SKM-1 (cell line): ENCODE measurements around the gene UGT3A1.
"Not testable (repeated sequence)": the region's sequence is repeated elsewhere in the genome, so short reads cannot be mapped to it uniquely, and the experiment has no call there.

Source experiments
- DNase-seq: peaks from one replicate; lab custom pipeline; 2025; ENCODE audit not compliant: unreplicated experiment; lab: John Stamatoyannopoulos, UW

UGT3A1 gene, protein sequence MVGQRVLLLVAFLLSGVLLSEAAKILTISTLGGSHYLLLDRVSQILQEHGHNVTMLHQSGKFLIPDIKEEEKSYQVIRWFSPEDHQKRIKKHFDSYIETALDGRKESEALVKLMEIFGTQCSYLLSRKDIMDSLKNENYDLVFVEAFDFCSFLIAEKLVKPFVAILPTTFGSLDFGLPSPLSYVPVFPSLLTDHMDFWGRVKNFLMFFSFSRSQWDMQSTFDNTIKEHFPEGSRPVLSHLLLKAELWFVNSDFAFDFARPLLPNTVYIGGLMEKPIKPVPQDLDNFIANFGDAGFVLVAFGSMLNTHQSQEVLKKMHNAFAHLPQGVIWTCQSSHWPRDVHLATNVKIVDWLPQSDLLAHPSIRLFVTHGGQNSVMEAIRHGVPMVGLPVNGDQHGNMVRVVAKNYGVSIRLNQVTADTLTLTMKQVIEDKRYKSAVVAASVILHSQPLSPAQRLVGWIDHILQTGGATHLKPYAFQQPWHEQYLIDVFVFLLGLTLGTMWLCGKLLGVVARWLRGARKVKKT

DNA sequence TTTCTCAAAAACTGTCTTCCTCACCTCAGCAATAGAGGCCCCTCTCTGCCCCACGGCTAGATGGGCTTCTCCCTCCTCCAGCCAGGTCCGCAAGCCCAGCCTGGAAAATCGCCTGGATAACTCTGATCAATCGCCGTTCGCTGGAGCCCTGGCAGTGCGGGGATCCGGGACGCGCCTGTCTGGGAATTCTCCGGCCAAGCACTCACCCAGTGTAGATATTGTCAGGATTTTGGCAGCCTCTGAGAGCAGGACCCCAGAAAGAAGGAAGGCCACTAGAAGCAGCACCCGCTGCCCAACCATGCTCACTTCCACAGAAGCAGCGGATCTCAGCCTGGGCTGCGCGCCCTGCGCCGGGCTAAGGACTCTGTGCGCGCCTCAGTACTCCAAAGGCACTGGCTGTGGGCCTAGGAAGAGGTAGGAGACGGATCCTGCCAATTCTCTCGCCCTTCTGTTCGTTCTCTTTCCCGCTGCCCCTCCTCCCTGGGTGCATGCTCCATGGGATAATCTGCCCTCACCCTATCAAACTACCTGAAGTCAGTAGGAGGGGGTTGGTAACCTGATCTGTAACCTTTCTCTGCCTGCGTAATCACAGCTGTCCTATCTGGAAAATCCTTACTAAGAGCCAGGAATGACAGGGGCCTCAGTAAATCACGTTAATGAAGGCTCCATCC is at the start of gene UGT3A1:
Gene UGT3A1 (minus strand): TSS at position 450 of the 671 bp plus-strand sequence. CDS start 150 bp downstream, at position 300.
- DNase-seq = no peak

DNA sequence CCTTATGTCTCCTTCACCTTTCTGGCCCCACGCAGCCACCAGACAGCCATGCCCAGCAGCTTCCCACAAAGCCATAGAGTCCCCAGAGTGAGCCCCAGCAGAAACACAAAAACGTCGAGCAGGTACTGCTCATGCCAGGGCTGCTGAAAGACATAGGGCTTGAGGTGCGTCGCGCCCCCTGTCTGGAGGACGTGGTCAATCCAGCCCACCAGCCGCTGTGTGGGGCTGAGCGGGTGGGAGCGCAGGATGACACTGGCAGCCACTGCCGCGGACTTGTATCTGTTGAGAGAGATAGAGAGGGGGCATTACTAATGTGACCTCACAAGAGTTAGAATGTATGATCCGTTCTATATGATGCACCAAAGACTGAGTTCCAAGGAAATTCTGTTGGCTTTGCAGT is 44.5 kb upstream of the UGT3A1 start:
- no peak for DNase-seq

DNA sequence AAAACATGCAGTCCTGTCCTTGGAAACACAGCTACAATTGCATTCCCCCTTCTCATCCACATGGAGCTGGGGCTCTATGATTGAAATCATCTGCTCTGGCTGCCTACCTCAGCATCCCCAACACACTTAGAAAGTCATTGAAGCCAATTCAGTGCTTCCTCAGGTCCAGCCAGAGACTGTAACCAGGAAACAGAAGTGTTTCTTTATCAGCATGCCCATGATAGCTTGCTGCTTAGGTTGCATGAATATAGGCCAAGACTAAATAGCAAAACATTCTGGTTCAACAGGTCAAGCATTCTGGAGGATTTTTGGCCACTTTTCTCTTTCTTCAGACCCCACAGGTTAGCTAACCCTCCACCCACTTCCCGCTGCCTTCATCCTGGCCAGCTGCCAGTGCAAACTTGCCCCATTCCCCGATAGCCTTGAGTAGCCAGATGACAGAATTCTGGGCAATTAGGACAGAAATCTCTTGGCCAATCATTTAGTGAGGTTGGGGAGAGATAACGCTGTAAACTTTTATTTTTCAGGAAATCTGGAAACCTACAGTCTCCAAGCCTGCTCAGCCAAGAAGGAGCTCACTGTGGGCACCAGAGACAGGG is 43.4 kb upstream of the UGT3A1 start:
- not testable (repeated sequence) for DNase-seq

DNA sequence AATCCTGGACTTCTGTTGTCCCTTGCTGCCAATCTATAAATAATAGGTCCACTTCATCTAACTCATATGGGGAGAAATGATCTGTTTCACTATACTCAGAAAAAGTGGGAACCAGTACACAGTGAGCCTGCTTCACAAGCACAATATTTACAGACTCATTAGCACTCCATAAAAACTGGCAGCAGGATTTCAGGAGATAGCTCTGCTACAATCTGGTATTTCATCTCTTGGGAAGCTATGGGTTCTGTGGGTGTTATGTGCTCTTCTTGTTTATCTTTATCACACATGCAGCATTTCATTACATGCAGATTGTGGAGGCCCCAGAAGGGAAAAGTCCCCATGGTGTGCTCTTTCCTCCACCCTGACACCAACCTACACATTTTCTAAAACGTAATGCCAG is 42.3 kb upstream of the UGT3A1 start:
- no peak for DNase-seq

DNA sequence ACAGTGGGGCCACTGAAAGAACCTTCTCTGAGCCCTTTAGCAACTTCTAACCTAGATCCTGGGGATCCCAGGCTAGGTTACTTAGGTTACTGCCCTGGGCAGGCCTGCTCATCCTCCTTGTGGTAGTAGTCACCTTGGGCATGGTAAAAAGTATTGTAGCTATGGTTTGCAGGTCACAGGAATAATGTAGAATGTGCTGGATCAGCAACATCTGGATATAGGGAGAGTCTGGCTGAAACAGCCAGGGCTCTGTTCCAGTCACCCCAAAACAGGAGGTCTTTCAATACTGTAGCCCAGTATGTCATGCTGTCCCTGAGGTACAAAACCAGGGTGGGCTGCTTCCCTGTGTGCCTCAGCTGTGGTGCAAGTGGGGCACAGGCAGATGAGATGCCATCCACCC is 41.9 kb upstream of the UGT3A1 start:
- no peak for DNase-seq

DNA sequence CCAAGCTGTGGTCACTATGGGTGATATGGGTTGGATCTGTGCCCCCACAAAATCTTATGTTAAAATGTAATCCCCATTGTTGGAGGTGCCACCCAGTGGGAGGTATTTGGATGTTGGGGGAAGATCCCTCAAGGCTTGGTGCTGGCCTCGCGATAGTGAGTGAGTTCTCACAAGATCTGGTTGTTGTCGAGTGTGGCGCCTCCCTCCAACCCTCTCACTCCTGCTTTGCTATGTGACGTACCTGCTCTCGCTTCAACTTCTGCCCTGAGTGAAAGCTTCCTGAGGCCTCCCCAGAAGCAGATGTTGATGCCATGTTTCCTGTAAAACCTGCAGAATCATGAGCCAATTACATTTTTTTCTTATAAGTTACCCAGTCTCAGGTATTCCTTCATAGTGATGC is 40.0 kb upstream of the UGT3A1 start:
- DNase-seq = no peak

DNA sequence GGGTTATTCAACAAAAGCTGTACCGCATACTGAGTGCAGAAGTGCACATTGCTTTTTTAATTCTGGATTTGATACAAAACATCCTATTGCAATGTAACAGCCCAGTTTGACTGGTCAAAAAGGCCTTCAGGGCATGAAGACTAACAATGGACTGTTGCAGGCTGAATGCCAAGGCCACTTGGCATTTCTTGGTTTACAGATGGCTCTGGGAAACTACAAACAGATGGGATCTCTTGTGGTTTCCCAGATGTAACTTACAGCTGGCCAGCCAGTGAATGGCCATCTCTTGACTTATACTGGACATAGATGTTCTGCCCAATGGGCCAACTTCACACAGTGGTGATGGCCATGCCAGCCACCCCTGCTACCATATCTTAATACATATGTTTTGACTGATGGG is 38.7 kb upstream of the UGT3A1 start:
- no peak for DNase-seq

DNA sequence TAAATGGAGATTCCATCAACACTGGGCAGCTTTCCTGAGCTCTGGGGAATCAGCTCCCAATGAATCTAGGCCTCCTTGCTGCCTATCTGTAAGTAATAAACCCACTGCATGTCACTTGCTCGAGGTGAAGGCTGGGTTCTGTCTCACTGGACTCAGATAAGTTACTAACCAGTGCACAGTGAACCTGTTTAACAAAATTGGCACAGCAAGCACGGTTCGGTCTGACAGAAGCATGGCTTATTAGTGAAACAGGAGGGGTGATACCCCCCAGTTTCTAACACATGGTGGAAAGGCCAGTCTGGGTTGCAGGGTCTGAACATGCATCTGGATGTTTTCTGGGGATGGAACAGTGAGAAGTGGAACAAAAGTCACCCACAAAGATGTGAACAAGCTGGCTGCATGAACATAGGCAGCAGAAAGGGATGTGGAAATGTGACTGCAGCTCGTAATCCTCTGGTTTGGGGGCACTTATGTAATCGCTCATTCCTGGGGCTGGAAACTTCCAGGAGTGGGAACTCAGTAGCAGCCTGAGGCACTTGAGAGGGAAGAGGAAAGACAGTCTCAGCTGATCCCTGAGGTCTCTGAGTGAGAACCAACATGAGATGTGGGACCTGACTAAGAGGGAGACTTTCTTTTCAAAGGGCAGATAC is 37.8 kb upstream of the UGT3A1 start:
- DNase-seq = no peak

DNA sequence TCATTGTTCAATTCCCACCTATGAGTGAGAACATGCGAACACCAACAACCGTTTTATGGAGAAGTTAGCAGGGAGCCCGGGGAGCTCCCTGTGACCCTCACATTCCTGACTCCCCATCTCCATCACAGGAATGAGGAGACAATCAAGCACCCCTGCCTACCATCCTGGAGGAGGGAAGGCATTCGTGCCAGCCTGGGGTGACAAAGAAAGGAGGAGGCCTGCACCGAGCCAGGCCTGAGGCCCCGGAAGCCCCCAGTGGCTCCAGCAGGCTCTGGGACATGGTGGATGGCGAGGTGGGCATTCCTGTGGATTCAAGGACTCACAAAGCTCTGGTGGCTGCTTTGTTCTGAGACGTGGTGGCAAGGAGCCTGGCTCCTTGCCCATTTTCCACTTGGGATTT is 36.5 kb upstream of the UGT3A1 start:
- DNase-seq = no peak

DNA sequence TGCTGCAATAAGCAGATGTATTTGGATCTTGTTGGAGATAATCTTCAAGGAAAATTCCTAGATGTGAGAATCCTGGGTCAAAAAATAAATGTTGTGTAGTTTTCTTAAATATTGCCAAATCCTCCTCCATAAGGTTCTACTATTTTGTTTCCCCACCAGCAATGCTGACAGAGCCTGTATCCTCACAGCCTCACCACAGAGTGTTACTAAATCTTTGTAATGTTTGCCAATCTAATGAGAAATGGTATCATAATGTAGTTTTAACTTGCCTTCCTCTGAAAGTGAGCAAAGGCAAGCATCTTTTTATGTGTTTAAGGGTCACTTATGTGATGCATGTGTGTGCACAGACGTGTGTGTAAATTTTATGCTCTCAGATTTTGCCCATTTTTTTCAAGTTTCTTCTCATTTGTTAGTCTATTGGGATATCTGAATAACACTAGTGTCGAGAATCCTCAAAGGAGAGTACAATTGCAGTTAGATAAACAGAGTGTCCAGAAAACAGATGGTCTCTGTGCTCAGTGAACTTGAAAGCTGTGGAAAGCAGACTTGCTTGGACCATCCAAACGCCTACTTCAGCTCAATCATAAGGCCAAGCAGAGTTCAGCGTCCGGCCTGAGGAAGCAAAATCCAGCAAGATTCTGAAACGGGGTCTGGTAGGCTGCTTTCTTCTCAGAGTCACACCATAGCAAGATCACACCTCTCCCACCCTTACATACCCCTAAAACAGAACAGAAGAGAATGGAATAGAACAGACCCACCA is 35.7 kb upstream of the UGT3A1 start:
- DNase-seq = no peak

DNA sequence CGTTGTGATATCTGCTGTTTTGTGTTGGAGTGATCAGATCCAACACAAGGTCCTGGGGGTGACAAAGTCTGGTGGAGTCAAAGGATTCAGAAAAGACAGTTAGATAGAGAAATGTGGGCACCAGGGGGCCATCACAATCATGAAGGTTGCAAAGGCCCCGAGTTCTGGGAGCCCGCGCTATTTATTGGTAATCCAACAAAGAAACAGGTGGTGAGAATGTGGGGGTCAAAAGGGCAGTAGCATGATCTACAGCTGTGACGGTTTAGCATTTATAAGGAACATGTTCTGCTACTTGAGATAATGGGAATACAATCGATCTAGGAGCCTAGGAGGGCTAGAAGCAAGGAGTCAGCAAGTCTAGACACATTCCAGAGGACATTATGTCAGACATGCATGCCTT is 31.1 kb upstream of the UGT3A1 start:
- DNase-seq = not testable (repeated sequence)

DNA sequence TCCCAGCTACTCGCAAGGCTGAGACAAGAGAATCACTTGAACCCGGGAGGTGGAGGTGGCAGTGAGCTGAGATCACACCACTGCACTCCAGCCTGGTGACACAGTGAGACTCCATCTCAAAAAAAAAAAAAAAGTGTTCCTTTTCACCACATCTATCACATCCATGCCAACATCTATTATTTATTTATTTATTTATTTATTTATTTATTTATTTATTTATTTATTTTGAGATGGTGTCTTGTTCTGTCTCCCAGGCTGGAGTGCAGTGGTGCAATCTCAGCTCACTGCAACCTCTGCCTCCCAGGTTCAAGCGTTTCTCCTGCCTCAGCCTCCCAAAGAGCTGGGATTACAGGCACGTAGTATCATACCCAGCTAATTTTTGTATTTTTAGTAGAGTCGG is 28.4 kb upstream of the UGT3A1 start:
- not testable (repeated sequence) for DNase-seq

DNA sequence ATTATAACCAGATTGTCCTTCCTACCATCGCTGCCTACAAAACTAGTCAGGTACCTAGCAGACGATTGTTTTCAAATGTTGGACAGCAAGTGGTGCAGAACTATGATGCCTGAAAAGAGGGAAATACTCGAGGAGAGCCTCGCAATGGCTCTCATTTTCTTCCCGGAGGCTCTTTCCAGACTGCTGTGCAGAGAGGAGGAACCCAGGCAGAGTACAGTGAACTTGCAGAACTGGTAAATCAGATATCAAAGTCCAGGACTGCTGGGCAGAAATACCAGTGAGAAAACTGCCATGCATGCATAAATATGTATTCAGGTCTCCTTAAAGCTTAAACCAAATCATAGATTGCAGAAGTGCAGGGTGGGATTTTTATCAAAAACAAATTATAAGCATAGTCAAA is 26.4 kb upstream of the UGT3A1 start:
- DNase-seq = no peak

DNA sequence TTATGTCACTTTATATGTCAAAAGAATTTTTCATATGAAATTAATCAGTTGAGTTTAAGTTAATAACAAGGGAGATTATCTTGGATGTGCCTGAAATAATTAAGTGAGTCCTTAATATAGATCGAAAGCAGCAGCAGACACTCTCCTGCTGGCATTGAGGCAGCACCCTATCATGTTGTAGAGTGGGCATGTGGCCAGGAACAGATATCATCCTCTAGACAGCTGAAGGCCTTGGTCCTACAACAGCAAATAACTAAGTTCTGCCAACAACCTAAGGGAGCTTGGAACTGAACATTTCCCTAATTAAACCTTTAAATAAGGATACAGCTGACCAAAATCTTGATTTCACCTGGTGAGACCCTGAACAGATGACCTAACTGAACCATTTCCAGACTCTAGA is 25.8 kb upstream of the UGT3A1 start:
- DNase-seq = no peak

DNA sequence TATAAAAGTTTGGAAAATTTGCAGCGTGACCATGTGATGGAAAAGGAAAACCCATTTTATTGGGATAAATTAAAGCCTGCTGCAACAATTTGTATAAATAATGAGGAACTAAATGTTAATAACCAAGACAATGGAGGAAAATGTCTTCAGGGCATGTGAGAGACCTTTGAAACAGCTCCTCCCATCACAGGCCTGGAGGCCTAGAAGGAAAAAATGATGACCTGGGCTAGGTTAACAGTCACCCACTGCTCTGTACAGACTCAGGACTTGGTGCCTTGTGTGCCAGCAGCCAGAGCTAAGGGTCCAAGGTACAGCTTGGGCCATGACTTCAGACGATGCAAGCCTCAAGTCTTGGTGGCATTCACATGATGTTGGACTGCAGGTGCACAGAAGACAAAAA is 22.0 kb upstream of the UGT3A1 start:
- no peak for DNase-seq

DNA sequence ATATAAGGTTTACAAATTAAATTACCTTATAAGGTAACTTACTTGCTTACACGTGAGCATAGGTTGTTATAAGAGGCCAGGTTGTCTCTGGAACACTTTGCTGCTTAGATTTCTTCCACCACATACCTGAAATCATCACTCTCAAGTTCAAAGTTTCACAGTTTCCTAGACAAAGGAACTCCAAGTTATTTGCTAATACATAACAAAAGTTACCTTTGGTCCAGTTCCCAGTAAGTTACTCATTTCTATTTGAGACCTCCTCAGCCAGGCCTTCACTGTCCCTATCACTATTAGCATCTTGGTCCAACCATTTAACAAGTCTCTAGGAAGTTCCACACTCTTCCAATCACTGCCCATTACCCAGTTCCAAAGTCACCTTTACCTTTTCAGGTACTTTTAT is 18.5 kb upstream of the UGT3A1 start:
- DNase-seq = no peak

DNA sequence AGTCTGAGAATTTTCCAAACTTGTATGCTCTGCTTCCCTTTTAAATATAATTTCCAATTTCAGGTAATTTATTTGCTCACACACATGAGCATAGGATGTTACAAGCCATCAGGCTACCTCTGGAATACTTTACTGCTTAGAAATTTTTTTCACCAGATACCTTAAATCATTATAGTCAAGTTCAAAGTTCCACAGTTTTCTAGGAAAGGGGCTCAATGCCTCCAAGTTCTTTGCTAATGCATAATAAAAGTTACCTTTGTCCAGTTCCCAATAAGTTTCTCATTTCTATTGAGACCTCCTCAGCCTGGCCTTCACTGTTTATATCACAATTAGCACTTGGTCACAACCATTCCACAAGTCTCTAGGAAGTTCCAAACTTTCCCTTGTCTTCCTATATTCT is 16.2 kb upstream of the UGT3A1 start:
- no peak for DNase-seq

DNA sequence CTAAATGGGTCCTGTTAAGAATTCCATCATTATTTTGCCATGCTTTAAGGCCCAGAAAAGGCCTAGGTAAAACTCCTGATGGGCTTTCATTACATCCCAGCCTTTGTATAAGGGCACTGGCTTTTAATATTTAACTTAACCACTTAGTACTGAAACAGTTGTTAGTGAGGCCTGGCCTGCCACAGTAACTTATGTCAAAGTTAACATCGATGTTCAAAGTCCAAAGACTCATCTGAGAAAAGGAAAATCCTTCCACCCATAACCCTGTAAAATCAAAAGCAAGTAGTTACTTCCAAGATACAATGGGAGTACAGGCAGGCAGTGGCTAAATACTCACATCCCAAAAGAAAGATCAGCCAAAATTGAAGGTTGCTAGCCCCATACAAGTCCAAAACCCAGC is 15.0 kb upstream of the UGT3A1 start:
- no peak for DNase-seq

DNA sequence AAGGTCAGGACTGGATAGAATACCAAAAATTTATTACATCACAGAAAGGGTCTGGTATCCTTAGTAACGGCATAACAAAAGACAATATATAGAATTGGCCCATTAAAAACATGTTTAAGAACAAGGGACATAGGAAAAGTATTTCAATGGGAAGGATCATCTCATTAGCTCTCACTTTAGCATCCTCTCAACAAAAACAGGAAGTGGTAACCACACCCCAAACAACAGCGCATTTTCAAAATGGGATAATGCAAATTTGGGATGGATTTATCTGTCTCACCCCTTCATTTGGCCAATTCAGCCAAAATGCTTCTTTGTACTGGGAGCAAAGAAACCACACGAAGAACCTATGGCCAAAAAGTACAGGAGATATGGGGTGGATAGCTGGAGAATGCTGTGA is 9.8 kb upstream of the UGT3A1 start:
- DNase-seq = no peak

DNA sequence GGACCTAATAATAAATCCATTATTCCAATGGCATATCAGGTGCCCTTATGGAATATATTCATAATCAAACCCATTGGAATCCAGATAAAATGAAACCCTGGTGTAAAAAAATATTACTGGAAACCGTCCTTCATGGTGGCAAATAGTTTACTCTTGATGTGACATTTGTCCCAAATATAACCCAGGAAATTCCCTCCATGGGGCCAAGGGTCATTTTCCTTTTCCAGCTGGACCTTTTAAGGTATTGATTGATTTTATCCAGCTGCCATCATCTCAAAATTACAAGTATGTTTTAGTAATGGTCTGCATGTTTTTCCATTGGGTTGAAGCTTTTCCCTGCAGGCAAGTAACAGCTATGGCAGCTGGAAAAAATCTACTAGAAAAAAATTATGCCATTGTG is 8.4 kb upstream of the UGT3A1 start:
- no peak for DNase-seq

DNA sequence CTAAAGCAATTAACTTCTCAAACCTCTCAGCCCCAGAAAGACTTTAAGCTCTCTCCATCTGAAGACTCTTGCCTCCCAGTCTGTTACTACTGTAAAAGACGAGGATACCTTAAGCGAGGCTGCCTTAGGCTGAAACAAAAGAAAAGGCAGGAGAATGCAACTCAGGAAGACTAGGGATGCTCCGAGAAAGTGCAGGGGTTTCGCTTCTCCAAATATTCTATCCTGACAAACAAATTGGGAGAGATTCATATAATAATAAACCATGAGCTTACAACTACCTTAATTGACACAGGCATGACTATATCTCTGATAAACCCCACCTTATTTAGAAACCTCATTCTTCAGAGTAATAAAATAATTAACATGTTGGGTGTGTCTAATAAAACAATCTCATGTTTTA is 4.9 kb upstream of the UGT3A1 start:
- no peak for DNase-seq
